ENCODE results near the gene HMOX1.
"Not testable (repeated sequence)": the region's sequence is repeated elsewhere in the genome, so short reads cannot be mapped to it uniquely, and the experiment has no call there.

DNA sequence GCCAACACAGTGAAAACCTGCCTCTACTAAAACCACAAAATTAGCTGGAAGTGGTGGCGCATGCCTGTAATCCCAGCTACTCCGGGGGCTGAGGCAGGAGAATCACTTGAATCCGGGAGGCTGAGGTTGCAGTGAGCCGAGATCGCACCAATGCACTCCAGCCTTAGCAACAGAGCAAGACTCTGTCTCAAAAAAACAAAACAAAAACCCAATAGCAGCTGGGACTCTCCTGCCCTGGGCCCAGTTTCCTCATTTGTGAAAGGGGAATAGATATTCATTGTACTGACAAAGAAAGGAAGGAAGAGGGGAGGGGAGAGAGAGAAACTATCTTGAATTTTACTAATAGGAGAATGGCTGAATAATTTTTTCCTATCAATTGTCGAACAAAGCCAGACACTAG, 15.7 kb downstream of the HMOX1 start:
- TF ChIP-seq CTCF (IDR thresholded peaks at IDR 0.05 in 8 of 11, conservative IDR thresholded peaks at IDR 0.05 in 3 of 11); POLR2A (IDR thresholded peaks at IDR 0.05): not testable (repeated sequence)

Data from spleen (tissue), 7 donors.